Keratinocyte (primary cell): ENCODE measurements around the gene AMZ1.

Experiments used
- EZH2 ChIP-seq: IDR thresholded peaks from one replicate; pipeline ENCODE4 v1.6.1; 2012; ENCODE audit warnings: inconsistent platforms, mild to moderate bottlenecking, low read length, moderate library complexity
- TF ChIP-seq, protein P1 (sequence below), 3 experiments: IDR thresholded peaks in 1 of 3; conservative IDR thresholded peaks in 1 of 3; optimal IDR thresholded peaks in 1 of 3; 2 replicates in 2 of 3; 3 replicates in 1 of 3; pipeline versions ENCODE3 to v1.5.1; 2011; ENCODE audit warnings: low read length in 3 of 3, mild to moderate bottlenecking in 3 of 3, moderate library complexity in 2 of 3, control low read depth in 1 of 3, inconsistent platforms in 1 of 3; ENCODE audit not compliant: insufficient read depth in 2 of 3; ENCODE audit errors: extremely low read depth in 1 of 3

DNA sequence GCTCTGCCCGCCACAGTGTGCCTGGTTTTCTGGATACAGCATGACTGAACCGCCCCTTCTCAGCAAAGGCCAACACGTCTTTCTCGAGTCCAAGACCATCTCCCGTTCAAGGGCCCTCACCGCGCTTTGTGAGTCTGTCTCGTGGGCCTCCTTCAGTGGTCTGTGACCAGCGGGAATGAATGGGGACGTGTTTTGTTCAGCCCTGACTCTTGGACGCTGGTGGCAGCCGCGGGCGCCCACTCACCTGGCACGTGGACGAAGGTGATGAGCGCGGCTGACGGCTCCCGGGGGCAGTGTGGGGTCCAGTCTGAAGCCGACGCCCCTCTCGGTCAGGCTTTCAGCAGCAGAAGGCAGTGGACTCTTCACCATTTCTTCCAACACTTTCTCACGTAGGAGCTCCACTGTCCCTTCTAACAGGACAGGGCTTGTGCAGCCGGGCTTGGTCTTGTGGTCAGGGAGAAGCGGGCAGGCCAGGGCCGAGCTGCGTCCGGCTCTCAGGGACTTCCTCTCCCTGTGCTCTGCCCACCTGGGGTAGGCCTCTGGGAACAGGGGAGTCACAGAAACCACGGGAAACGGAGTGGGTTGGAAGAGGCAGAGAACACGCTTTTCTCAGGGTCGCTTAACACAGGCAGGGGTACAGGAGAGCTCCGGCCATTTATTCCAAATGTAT is 30.4 kb downstream of the AMZ1 start:
- TF ChIP-seq, protein P1, sequence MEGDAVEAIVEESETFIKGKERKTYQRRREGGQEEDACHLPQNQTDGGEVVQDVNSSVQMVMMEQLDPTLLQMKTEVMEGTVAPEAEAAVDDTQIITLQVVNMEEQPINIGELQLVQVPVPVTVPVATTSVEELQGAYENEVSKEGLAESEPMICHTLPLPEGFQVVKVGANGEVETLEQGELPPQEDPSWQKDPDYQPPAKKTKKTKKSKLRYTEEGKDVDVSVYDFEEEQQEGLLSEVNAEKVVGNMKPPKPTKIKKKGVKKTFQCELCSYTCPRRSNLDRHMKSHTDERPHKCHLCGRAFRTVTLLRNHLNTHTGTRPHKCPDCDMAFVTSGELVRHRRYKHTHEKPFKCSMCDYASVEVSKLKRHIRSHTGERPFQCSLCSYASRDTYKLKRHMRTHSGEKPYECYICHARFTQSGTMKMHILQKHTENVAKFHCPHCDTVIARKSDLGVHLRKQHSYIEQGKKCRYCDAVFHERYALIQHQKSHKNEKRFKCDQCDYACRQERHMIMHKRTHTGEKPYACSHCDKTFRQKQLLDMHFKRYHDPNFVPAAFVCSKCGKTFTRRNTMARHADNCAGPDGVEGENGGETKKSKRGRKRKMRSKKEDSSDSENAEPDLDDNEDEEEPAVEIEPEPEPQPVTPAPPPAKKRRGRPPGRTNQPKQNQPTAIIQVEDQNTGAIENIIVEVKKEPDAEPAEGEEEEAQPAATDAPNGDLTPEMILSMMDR (optimal IDR thresholded peaks at IDR 0.05 in 1 of 3, IDR thresholded peaks at IDR 0.05 in 1 of 3, conservative IDR thresholded peaks at IDR 0.05 in 1 of 3; ENCODE audit: extremely low read depth in 1 of 3, insufficient read depth in 2 of 3, low read length in 3 of 3), result no peak
- no peak for TF ChIP-seq EZH2
